AG10803 (cell line): Measurements from ENCODE around the gene TMEM140.

ENCODE experiments used
- DNase-seq: peaks from one replicate; pipeline ENCODE4 v3.0.0; 2010; ENCODE audit warnings: low read depth
- H3K4me3 ChIP-seq: 2 replicates; pipeline ENCODE4 v1.5.1; 2011; ENCODE audit warnings: mild to moderate bottlenecking, low read length, control low read depth
- TF ChIP-seq, protein P1 (sequence below): conservative IDR thresholded peaks from 2 replicates; pipeline ENCODE4 v1.5.1; 2011; ENCODE audit warnings: mild to moderate bottlenecking, low read length, control low read depth, inconsistent platforms

TMEM140 gene

DNA sequence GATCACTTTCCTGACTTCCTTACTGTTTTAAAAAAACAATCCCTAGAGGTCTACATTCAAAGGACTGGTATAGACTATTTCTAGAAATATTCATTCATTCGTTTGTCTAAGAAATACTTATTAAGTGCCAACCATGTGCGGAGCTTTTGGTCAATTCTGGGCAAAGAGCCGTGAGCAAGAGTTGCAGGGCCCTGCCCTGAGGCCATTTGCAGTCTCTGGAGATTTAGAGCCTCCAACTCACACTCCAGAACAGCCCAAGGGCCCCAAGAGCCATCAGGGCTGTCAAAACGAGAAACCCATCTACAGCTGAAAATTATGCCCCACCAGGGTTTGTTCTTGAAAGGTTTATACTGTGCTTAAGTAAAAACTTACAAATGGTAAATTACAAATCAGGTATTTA, 47.3 kb downstream of the TMEM140 start:
- TF ChIP-seq, protein P1, sequence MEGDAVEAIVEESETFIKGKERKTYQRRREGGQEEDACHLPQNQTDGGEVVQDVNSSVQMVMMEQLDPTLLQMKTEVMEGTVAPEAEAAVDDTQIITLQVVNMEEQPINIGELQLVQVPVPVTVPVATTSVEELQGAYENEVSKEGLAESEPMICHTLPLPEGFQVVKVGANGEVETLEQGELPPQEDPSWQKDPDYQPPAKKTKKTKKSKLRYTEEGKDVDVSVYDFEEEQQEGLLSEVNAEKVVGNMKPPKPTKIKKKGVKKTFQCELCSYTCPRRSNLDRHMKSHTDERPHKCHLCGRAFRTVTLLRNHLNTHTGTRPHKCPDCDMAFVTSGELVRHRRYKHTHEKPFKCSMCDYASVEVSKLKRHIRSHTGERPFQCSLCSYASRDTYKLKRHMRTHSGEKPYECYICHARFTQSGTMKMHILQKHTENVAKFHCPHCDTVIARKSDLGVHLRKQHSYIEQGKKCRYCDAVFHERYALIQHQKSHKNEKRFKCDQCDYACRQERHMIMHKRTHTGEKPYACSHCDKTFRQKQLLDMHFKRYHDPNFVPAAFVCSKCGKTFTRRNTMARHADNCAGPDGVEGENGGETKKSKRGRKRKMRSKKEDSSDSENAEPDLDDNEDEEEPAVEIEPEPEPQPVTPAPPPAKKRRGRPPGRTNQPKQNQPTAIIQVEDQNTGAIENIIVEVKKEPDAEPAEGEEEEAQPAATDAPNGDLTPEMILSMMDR, result no peak
- DNase-seq, result no peak
- H3K4me3 ChIP-seq, result no peak overlapping the region

GRCh38 chr7:135195968-135196629, 48.2 kb downstream of the TMEM140 start:
- no peak overlapping the region for H3K4me3 ChIP-seq
- no peak for DNase-seq
- TF ChIP-seq, protein P1, result no peak

- TF ChIP-seq, protein P1, result no peak
- no peak for DNase-seq
- H3K4me3 ChIP-seq, result no peak overlapping the region
Observed at GRCh38 chr7:135197343-135197742, 49.5 kb downstream of the TMEM140 start.

DNA sequence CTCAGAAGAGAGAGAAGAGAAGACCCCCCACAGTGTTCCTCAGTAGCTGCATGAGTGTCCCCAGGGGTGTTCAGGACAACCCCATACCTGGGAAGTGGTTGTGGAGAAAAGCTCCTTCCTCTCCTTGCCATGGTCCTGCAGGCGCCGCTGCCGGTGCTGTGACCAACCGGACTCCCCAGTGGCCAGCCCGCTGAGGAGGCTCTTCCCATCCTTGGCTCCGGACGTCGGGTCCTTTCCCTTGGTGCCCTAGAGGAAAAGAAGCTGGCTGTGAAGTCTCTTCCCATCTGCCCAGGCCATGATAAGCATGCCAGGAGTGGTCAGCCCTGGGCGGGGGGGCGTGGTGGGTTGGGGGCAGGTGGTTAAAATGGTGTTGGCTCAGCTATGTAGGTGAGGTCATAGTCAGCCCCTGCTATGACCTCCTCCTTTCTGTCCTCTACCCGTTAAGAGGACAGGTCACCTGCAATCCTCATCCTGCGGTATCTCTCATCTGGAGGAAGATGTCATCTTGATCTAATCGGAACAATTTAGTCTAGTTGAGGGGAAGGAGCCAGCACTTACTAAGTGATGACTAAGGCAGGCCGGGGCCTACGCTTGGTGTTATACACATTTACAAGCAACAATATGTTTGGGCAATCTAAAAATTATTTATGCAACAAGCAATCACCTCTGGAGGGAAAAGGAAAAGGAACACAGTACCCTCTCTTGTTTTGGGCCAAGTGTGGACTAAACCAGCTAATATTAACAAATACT, 50.2 kb downstream of the TMEM140 start:
- H3K4me3 ChIP-seq, result no peak overlapping the region
- DNase-seq, result peak; percentile 23
- TF ChIP-seq, protein P1, result no peak

GRCh38 chr7:135199439-135199838, 51.6 kb downstream of the TMEM140 start:
- TF ChIP-seq, protein P1, result no peak
- H3K4me3 ChIP-seq, result no peak overlapping the region
- DNase-seq, result no peak

DNA sequence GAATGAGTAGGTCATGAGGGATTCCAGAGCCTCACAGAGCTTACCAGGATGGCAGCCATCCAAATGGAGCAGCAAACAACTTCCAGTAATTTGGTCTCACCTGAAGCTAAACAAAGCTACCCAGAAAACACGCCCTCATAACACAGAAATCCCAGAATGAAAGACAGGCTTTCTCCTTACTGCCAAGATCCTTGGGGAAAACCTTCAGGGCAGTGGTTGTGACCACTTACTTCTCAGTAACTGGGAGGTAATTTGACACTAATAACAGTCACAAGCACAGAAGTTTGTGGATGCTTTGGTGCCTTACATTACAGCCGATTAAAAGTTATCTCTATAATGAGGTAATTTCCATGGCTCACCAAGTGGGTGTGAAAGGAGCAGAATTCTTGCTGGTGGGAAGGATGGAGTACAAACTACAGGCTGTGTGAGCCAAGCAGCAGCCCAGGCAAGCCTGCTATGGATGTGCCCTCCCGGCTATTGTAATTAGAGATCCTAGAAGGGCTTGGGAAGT, 53.0 kb downstream of the TMEM140 start:
- DNase-seq, result no peak
- H3K4me3 ChIP-seq, result no peak overlapping the region
- TF ChIP-seq, protein P1, result no peak

DNA sequence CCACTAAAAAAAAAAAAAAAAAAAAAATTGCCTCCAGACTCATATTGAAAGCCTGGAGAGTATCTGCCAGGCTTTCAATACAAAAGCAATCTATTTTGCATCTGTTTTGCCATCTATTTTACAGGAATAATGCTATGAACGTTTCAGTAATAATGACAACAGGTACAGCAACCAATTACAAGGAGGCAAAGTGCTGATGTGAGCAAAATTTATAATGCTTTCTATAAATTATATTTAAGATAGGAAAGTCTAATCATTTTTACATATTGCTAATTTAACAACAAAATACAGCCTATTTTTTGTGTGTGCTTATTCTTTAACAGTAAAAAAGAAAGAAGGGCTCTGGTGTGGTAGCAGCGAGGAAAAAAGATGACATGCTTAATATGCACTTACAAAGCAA, 53.5 kb downstream of the TMEM140 start:
- no peak for DNase-seq
- TF ChIP-seq, protein P1, result no peak
- H3K4me3 ChIP-seq, result no peak overlapping the region
